HL-60/S4 treated with retinoic acid at 250 ng/mL for 4 days and 3 days (cell line): Measurements from ENCODE around the gene ZRANB1.

ENCODE experiments used
- in situ Hi-C: fragments of 300-500 bp; cut with MboI; formaldehyde crosslinking; loops from 2 replicates; pipeline ENCODE4 v1.7.0; 2022; ENCODE audit warnings: low sequenced_read_pairs

Gene ZRANB1

DNA sequence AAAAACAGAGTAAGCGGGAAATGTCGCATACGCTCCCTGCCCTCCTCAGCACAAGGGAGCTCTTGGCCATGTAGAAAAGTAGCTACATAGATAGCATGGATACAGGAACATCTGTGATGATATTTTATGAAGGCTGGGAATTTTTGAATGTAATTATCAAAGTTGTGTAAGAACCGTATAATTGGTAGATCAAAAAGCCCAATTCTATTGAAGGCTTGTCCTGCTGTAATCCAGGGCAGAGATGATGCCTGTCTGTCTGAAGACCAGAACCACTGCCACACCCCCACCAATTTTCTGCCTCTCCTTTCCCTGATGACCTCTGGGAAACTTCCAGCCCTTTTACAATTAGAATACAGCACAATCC, 51.4 kb downstream of the ZRANB1 start:
- in situ Hi-C loops = no loop called here

DNA sequence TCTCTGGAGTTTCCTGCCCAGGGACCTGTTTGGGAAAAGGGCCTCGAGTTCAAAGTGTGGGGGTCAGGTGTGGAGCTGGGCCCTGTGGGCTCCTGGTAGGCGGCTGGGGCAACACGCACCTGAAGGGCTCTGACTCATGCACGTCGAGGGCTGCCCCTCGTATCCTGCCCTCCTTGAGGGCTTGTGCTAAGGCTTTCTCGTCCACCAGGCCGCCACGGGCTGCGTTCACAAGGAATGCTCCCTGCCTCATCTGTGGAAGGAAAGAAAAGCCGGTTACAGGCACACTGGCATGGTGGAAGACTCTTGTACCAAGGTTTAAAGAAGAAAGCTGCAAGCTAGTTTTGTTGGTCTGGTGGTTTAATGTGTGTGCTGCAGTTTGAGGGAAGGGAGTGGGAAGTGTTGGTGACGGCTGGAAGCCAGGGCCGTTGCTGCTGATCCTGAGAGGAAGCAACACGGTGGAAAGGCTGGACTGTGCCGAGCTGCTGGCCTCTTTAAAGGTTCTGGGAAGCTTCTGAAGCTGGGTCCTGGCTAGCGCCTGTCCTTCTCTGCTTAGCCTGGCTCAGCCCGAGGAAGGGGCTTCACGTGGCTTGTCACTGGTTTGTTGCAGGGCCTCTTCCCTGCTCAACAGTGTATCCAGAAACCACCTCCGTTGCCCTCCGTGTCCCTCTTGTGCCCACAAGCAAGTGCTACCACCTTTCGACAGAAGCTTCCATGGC, 52.0 kb downstream of the ZRANB1 start:
- in situ Hi-C loops = no loop called here

- in situ Hi-C loops = no loop called here
These were observed 52.9 kb downstream of the ZRANB1 start for GRCh38 chr10:124994573-124995473.

DNA sequence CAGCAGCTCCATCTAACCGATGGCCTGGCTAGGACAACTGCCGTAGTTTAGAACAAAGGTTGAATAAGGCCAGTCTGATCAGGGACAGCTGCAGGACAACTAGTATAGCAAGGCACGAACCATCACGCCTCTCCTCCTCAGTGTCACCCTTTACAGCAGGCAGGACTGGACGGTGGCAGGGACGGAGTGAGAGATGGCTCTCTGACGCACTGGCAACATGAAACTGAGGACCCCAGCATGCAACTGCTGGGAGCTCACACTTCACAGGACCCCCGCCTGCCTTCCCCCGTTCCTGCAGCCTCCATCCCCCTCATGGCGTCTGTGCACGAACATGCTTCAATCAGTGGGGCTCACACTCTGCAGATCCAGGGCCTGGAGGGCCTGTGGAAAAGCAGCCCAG, 53.7 kb downstream of the ZRANB1 start:
- in situ Hi-C loops = no loop called here

- in situ Hi-C loops = no loop called here
These were observed 54.4 kb downstream of the ZRANB1 start for GRCh38 chr10:124996127-124996853.

- in situ Hi-C loops = no loop called here
These were observed 54.9 kb downstream of the ZRANB1 start for GRCh38 chr10:124996854-124997215.

- in situ Hi-C loops = no loop called here
These were observed 55.4 kb downstream of the ZRANB1 start for GRCh38 chr10:124997306-124997705.

DNA sequence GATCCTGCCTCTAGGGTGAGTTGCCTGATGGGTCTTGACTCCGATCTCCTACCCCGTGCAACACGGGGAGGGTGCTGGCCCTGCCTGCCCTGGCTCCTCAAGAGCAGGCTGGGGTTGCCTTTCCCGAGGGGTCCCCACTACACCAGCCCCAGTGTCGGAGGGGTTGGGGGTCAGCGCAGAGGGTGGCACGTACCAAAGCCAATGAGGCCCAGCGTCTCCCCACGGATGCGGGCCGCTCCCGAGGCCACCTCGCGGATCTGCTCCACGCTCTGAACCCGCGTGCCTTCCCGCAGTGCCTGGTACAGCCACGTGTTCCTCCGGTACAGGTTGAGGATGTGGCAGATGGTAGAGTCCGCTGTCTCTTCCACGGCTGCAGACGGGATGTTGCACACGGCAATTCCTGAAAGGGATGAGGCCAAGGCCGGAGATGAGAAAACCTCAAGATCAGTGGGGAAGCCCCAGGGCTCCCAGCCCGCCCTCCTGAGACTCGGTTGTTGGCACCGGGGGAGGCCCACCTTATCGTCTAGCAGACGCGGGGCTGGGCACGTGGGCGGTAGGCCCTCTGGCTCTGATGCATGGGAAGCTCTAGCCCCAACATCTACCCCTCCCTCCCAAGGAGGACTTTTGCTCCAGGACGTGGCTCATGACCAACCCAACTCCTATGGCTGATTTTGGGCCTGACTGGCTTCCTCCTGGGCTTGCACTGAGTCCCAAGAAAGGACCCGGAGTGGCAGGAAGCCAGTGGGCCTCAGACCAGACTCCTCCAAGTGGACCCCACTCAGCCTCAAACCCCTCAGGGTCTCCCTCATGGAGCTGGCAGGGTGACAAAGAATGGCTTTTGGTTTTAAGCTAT, 56.1 kb downstream of the ZRANB1 start:
- in situ Hi-C loops = no loop called here

- in situ Hi-C loops = no loop called here
These were observed 56.8 kb downstream of the ZRANB1 start for GRCh38 chr10:124998624-124999291.

GRCh38 chr10:124999433-125000365, 57.8 kb downstream of the ZRANB1 start:
- in situ Hi-C loops = no loop called here

- in situ Hi-C loops = no loop called here
These were observed 58.7 kb downstream of the ZRANB1 start for GRCh38 chr10:125000366-125001312.

DNA sequence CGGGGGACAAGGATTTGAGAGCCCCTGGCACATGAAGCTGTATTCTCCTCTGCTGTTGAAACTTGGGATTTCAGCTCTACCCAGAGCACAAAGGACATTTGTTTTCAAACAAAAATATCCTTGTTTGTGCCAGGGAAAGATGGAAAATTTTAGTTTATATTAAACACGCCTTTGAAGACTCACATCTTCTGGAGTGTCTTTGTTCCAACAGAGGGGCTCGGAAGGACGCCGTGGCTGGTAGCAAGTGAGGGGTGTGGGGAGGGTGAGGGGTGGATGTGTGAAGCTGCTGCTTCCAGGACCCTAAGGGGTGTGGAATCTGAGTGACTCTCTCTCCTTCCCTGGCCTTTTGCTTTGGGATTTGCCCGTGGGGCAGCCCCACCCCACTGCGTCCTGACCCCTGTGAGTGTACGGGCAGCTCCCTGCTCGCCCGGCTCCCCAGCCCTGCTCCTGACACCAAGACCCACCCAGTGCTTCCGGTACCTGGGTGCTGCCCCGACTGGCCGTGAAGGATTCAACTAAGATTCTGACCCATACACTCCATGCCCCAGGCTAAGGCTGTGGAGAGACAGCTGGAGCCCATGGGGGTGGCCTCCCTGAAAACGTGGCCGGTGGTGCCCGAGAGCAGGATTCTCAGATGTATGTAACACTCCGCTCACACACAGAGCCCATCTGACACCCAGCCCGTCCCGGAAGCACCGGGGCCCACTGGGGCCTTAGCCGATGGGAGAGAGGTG, 59.6 kb downstream of the ZRANB1 start:
- in situ Hi-C loops = no loop called here

DNA sequence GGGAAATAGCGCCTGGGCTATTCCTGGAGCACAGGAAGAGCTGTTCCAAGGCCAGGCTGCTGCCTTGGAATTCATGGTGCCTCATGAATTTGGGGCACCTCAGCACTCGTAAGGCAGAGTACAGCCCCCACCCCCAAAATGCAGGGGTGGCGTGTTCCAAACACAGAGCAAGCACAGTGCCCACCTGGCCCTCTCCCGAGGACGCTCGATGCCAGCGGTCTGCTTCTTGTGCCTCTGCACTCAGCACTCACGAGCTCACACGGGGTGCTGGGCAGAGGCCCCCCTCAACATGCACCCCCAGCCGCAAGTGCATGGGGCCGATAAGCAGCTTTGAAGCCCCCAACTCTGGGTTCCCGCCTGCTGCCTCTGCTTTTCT, 60.1 kb downstream of the ZRANB1 start:
- in situ Hi-C loops = no loop called here

GRCh38 chr10:125002423-125003145, 60.7 kb downstream of the ZRANB1 start:
- in situ Hi-C loops = no loop called here

GRCh38 chr10:125003146-125003900, 61.4 kb downstream of the ZRANB1 start:
- in situ Hi-C loops = no loop called here

DNA sequence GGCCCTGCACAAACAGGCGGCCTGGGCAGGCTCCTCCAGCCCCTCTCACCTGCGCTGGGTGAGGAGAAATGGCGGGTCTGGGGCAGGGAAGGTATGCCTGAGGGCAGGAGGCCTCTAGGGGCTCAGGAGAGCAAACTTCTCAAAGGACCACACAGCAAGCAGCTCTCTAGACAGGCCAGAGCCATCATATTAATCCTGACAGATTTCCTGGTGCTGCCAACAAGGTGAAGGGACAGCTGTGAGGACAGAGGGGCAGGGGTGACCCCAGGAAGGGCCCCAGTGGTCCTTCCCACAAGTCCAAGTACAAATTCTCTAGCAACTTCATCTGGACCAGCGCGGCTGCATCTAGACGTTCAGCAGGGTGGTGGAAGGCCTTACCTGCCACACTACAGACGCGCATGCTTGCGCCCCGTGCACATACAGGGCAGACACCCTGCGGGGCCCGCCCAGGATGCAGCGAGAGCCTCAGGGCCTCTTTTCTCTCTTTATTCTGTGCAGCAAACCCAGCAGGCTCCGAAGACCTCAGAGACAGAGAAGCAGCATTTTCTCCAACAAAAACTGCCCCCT, 62.1 kb downstream of the ZRANB1 start:
- in situ Hi-C loops = no loop called here
